WTC11 (cell line): ENCODE measurements around the gene KLK3. TPM values are rescaled to one million over a fixed set of nuclear protein-coding genes. Genes with fewer than 3 reads are reported as not detected.

Experiments
- AFF4 ChIP-seq: sonication (generic); formaldehyde crosslinking; IDR thresholded peaks from 2 replicates; pipeline ENCODE4 v1.8.1; 2023; ENCODE audit warnings: mild to moderate bottlenecking, missing genetic modification reagents, borderline replicate concordance
- CBFB ChIP-seq: sonication (generic); formaldehyde crosslinking; IDR thresholded peaks from 2 replicates; pipeline ENCODE4 v1.8.1; 2022; ENCODE audit warnings: mild to moderate bottlenecking, low read depth, missing genetic modification reagents
- CREM ChIP-seq: sonication (generic); formaldehyde crosslinking; IDR thresholded peaks from 2 replicates; pipeline ENCODE4 v1.8.1; 2022; ENCODE audit warnings: mild to moderate bottlenecking, missing genetic modification reagents, moderate library complexity
- E2F1 ChIP-seq: sonication (generic); formaldehyde crosslinking; IDR thresholded peaks from 2 replicates; pipeline ENCODE4 v1.8.0; 2022; ENCODE audit warnings: mild to moderate bottlenecking, missing genetic modification reagents
- E2F4 ChIP-seq: sonication (generic); formaldehyde crosslinking; IDR thresholded peaks from 2 replicates; pipeline ENCODE4 v1.8.1; 2022; ENCODE audit warnings: low read depth, mild to moderate bottlenecking, moderate library complexity, missing genetic modification reagents, borderline replicate concordance
- ELF4 ChIP-seq: sonication (generic); formaldehyde crosslinking; IDR thresholded peaks from 2 replicates; pipeline ENCODE4 v1.8.1; 2022; ENCODE audit warnings: low read depth, mild to moderate bottlenecking, moderate library complexity, missing genetic modification reagents
- ESRRA ChIP-seq: sonication (generic); formaldehyde crosslinking; IDR thresholded peaks from 2 replicates; pipeline ENCODE4 v1.8.1; 2022; ENCODE audit warnings: mild to moderate bottlenecking, missing genetic modification reagents, borderline replicate concordance
- GABPB1 ChIP-seq: sonication (generic); formaldehyde crosslinking; IDR thresholded peaks from 2 replicates; pipeline ENCODE4 v1.8.1; 2023; ENCODE audit warnings: mild to moderate bottlenecking, missing genetic modification reagents
- IRF1 ChIP-seq: sonication (generic); formaldehyde crosslinking; IDR thresholded peaks from 2 replicates; pipeline ENCODE4 v1.8.0; 2023; ENCODE audit warnings: missing genetic modification reagents
- IRF2 ChIP-seq: sonication (generic); formaldehyde crosslinking; IDR thresholded peaks from 2 replicates; pipeline ENCODE4 v1.8.0; 2022; ENCODE audit warnings: low read depth, missing genetic modification reagents, borderline replicate concordance
- JAZF1 ChIP-seq: fragments of 250-450 bp; sonication (Bioruptor Pico); IDR thresholded peaks from 2 replicates; pipeline ENCODE4 v1.9.0; 2021; ENCODE audit warnings: moderate library complexity, mild to moderate bottlenecking, inconsistent platforms
- KAT7 ChIP-seq: sonication (generic); formaldehyde crosslinking; IDR thresholded peaks from 2 replicates; pipeline ENCODE4 v1.8.1; 2023; ENCODE audit warnings: missing genetic modification reagents, mild to moderate bottlenecking, borderline replicate concordance
- MXD4 ChIP-seq: fragments of 250-450 bp; sonication (Bioruptor Pico); IDR thresholded peaks from 2 replicates; pipeline ENCODE4 v1.8.0; 2021; ENCODE audit warnings: mild to moderate bottlenecking, moderate library complexity, borderline replicate concordance
- NR1H2 ChIP-seq: sonication (generic); formaldehyde crosslinking; IDR thresholded peaks from 2 replicates; pipeline ENCODE4 v1.9.0; 2021; ENCODE audit warnings: mild to moderate bottlenecking, moderate library complexity, missing genetic modification reagents
- OVOL2 ChIP-seq: fragments of 250-450 bp; sonication (Bioruptor Pico); IDR thresholded peaks from 2 replicates; pipeline ENCODE4 v1.9.0; 2021; ENCODE audit warnings: mild to moderate bottlenecking, borderline replicate concordance
- PREB ChIP-seq: sonication (generic); formaldehyde crosslinking; IDR thresholded peaks from 2 replicates; pipeline ENCODE4 v1.8.1; 2022; ENCODE audit warnings: mild to moderate bottlenecking, missing genetic modification reagents, moderate library complexity, borderline replicate concordance
- RELA ChIP-seq: sonication (generic); formaldehyde crosslinking; IDR thresholded peaks from 2 replicates; pipeline ENCODE4 v1.8.1; 2022; ENCODE audit warnings: missing genetic modification reagents, mild to moderate bottlenecking, borderline replicate concordance
- RORB ChIP-seq: fragments of 250-450 bp; sonication (Bioruptor Pico); IDR thresholded peaks from 2 replicates; pipeline ENCODE4 v1.9.0; 2021; ENCODE audit warnings: mild to moderate bottlenecking
- SP1 ChIP-seq: sonication (generic); formaldehyde crosslinking; conservative IDR thresholded peaks from 2 replicates; pipeline ENCODE4 v1.8.1; 2022; ENCODE audit warnings: missing genetic modification reagents
- TCF7 ChIP-seq: sonication (generic); formaldehyde crosslinking; IDR thresholded peaks from 2 replicates; pipeline ENCODE4 v1.8.0; 2022; ENCODE audit warnings: mild to moderate bottlenecking, low read depth, missing genetic modification reagents, moderate library complexity
- TEAD4 ChIP-seq: sonication (generic); formaldehyde crosslinking; IDR thresholded peaks from 2 replicates; pipeline ENCODE4 v1.8.0; 2022; ENCODE audit warnings: mild to moderate bottlenecking, missing genetic modification reagents
- TP53 ChIP-seq: sonication (generic); formaldehyde crosslinking; IDR thresholded peaks from 2 replicates; pipeline ENCODE4 v1.8.1; 2023; ENCODE audit warnings: mild to moderate bottlenecking, missing genetic modification reagents
- USF1 ChIP-seq: sonication (generic); formaldehyde crosslinking; IDR thresholded peaks from 2 replicates; pipeline ENCODE4 v1.8.0; 2022; ENCODE audit warnings: mild to moderate bottlenecking, missing genetic modification reagents
- ZMAT4 ChIP-seq: fragments of 250-450 bp; sonication (Bioruptor Pico); IDR thresholded peaks from 2 replicates; pipeline ENCODE4 v1.9.0; 2021; ENCODE audit warnings: mild to moderate bottlenecking
- ZNF232 ChIP-seq: sonication (generic); formaldehyde crosslinking; IDR thresholded peaks from 2 replicates; pipeline ENCODE4 v1.8.0; 2022; ENCODE audit warnings: mild to moderate bottlenecking, missing genetic modification reagents
- ZNF263 ChIP-seq: sonication (generic); formaldehyde crosslinking; IDR thresholded peaks from 2 replicates; pipeline ENCODE4 v1.8.1; 2022; ENCODE audit warnings: low read depth, mild to moderate bottlenecking, moderate library complexity, missing genetic modification reagents
- ZNF416 ChIP-seq: fragments of 250-450 bp; sonication (Bioruptor Pico); IDR thresholded peaks from 2 replicates; pipeline ENCODE4 v1.9.0; 2021; ENCODE audit warnings: mild to moderate bottlenecking, inconsistent platforms
- ZNF423 ChIP-seq: fragments of 250-450 bp; sonication (Bioruptor Pico); IDR thresholded peaks from 2 replicates; pipeline ENCODE4 v2.1.2; 2022; ENCODE audit warnings: mild to moderate bottlenecking, moderate library complexity
- ZNF512 ChIP-seq: sonication (generic); formaldehyde crosslinking; IDR thresholded peaks from 2 replicates; pipeline ENCODE4 v1.8.1; 2022; ENCODE audit warnings: missing genetic modification reagents, borderline replicate concordance
- total RNA-seq: library from RNA; stranded (reverse); gene quantifications from 3 replicates; pipeline ENCODE4 v1.2.3, GENCODE V29; 2021

The KLK3 gene
- total RNA-seq, 1 experiment from 2014 or later, result 0.13 TPM

GRCh38 chr19:50835785-50836542 is 18.8 kb upstream of the KLK3 start (continued):
- TF ChIP-seq E2F4 (CRISPR knock-in tag) (no peak), TEAD4 (CRISPR knock-in tag) (no peak), TCF7 (no peak), NR1H2 (CRISPR knock-in tag) (no peak), KAT7 (CRISPR knock-in tag) (no peak), E2F1 (CRISPR knock-in tag) (no peak), ZNF416 (no peak), ZNF423 (CRISPR knock-in tag) (peak; percentile 94), SP1 (CRISPR knock-in tag) (peak; percentile 90), ELF4 (no peak), ESRRA (no peak), IRF2 (CRISPR knock-in tag) (no peak), ZNF232 (CRISPR knock-in tag) (no peak), RELA (no peak), CREM (CRISPR knock-in tag) (peak; percentile 74; the same call in 1 of the 2 replicates), JAZF1 (no peak), AFF4 (CRISPR knock-in tag) (no peak), ZMAT4 (CRISPR knock-in tag) (no peak), OVOL2 (CRISPR knock-in tag) (no peak), MXD4 (CRISPR knock-in tag) (no peak), ZNF512 (no peak), TP53 (CRISPR knock-in tag) (no peak), PREB (CRISPR knock-in tag) (no peak), ZNF263 (no peak), RORB (CRISPR knock-in tag) (no peak), IRF1 (no peak), CBFB (CRISPR knock-in tag) (no peak), GABPB1 (no peak), USF1 (CRISPR knock-in tag) (no peak; the same call in 1 of the 2 replicates)
